Kidney (tissue), 14 donors: Measurements from ENCODE around the gene RSRC1. TPM values are rescaled to one million over a fixed set of nuclear protein-coding genes. Genes with fewer than 3 reads are reported as not detected.

Source experiments
- DNase-seq, 5 donors: peaks; one replicate each; pipeline ENCODE4 v3.0.0-alpha.2; 2013 to 2020
- FAIRE-seq: peaks from 2 replicates; lab custom pipeline; 2012; peaks lifted over from hg19 to GRCh38; lab: Jason Lieb, UNC
- H3K27ac ChIP-seq, 2 donors: one replicate each; pipeline ENCODE4 v1.7.0; 2013; ENCODE audit warnings: low read depth in 2 of 2, low read length in 2 of 2, inconsistent platforms in 1 of 2
- H3K27me3 ChIP-seq: one replicate; pipeline ENCODE4 v1.7.1; 2013; ENCODE audit warnings: low read length, inconsistent platforms; ENCODE audit not compliant: control insufficient read depth, insufficient read depth
- H3K36me3 ChIP-seq, 3 donors: one replicate each; pipeline versions ENCODE4 v1.7.0 to v1.7.1; 2013; ENCODE audit warnings: low read length in 3 of 3, control low read depth in 1 of 3, inconsistent platforms in 1 of 3; ENCODE audit not compliant: insufficient read depth in 3 of 3, control insufficient read depth in 2 of 3
- H3K4me1 ChIP-seq, 3 donors: one replicate each; pipeline versions ENCODE4 v1.7.0 to v1.7.1; 2013; ENCODE audit warnings: low read length in 3 of 3, inconsistent platforms in 1 of 3, low read depth in 1 of 3; ENCODE audit not compliant: control insufficient read depth in 2 of 3, insufficient read depth in 2 of 3
- H3K4me3 ChIP-seq, 3 donors: one replicate each; pipeline versions ENCODE4 v1.7.0 to v1.8.1; 2013; ENCODE audit warnings: low read length in 3 of 3, control low read depth in 1 of 3, inconsistent platforms in 1 of 3
- H3K9ac ChIP-seq, 3 donors: one replicate each; pipeline versions ENCODE4 v1.7.0 to v1.7.1; 2013; ENCODE audit warnings: low read length in 3 of 3, control low read depth in 1 of 3, inconsistent platforms in 1 of 3
- H3K9me3 ChIP-seq, 3 donors: one replicate each; pipeline versions ENCODE4 v1.7.0 to v1.7.1; 2013; ENCODE audit warnings: low read length in 3 of 3, control low read depth in 1 of 3, inconsistent platforms in 1 of 3; ENCODE audit not compliant: control insufficient read depth in 2 of 3, insufficient read depth in 1 of 3
- CTCF ChIP-seq: IDR thresholded peaks from 3 replicates; pipeline ENCODE4 v1.5.1; 2012; ENCODE audit warnings: mild to moderate bottlenecking, moderate library complexity, borderline replicate concordance; ENCODE audit not compliant: insufficient read depth; ENCODE audit errors: extremely low read depth
- intact Hi-C: fragments of 100-400 bp; cut with DNase I; formaldehyde crosslinking; loops from one replicate; pipeline ENCODE4 v1.11.1; 2022
- polyA plus RNA-seq: library from polyadenylated mRNA; stranded (reverse); fragments of 350-450 nt; fragmentation: Illumina TruSeq; extraction: RNeasy Lipid Tissue Mini Kit (QIAGEN cat#74804); gene quantifications from one replicate; pipeline ENCODE4 v1.2.3, GENCODE V29; 2014; ENCODE audit warnings: low read depth, low replicate concordance; ENCODE audit not compliant: insufficient read depth
- total RNA-seq: library from RNA; stranded (reverse); fragmentation: NEBNext Ultra II Directional; extraction: Animal tissue kit (Norgen Biotek cat#: 25700); gene quantifications from one replicate; pipeline ENCODE4 v1.2.1, GENCODE V29; 2021
- donor health status: control.
- donor health status: control.
- donor health status: control.
- donor health status: control.
- donor health status: control.
- donor health status: DM: yes; HTN: yes; CAD: no.
- donor health status: Normal renal cell carcinoma (clear cell type).

The RSRC1 gene
- total and polyA plus RNA-seq, 2 donors from 2014 or later: 14.3 to 33.8 TPM

- Histone ChIP-seq H3K4me3 (no peak overlapping the region), H3K4me1 (no peaks in the 10 kb centered on the region), H3K27ac (no peak overlapping the region), H3K9me3 (no peaks in the 10 kb centered on the region), H3K36me3 (no peaks in the 10 kb centered on the region), H3K9ac (no peak overlapping the region), H3K27me3 (no peaks in the 10 kb centered on the region)
- no peak for DNase-seq
- no peak for TF ChIP-seq CTCF
- FAIRE-seq: no peak
- intact Hi-C loops: no loop called here
Observed at GRCh38 chr3:158140396-158140795, 30.5 kb downstream of the RSRC1 start.

- TF ChIP-seq CTCF: no peak
- Histone ChIP-seq H3K4me3 (no peak overlapping the region), H3K4me1 (no peaks in the 10 kb centered on the region), H3K27me3 (no peaks in the 10 kb centered on the region), H3K36me3 (no peaks in the 10 kb centered on the region), H3K27ac (no peak overlapping the region), H3K9me3 (no peaks in the 10 kb centered on the region), H3K9ac (no peak overlapping the region)
- DNase-seq (no peak), FAIRE-seq (no peak)
- intact Hi-C loops: no loop called here
Observed at GRCh38 chr3:158148218-158148617, 38.3 kb downstream of the RSRC1 start.

GRCh38 chr3:158152186-158152585, 42.3 kb downstream of the RSRC1 start:
- DNase-seq: no peak
- H3K27ac ChIP-seq: no peak overlapping the region
- no peak overlapping the region for H3K4me3 ChIP-seq
- intact Hi-C loops: no loop called here
- no peaks in the 10 kb centered on the region for H3K36me3 ChIP-seq
- no peaks in the 10 kb centered on the region for H3K9me3 ChIP-seq
- H3K27me3 ChIP-seq: no peaks in the 10 kb centered on the region
- no peaks in the 10 kb centered on the region for H3K4me1 ChIP-seq
- FAIRE-seq: no peak
- no peak overlapping the region for H3K9ac ChIP-seq
- TF ChIP-seq CTCF: no peak

GRCh38 chr3:158158969-158159368, 49.1 kb downstream of the RSRC1 start:
- Histone ChIP-seq H3K9ac (no peak overlapping the region), H3K4me3 (no peak overlapping the region), H3K27me3 (no peaks in the 10 kb centered on the region), H3K36me3 (no peaks in the 10 kb centered on the region), H3K9me3 (no peaks in the 10 kb centered on the region), H3K27ac (no peak overlapping the region), H3K4me1 (no peaks in the 10 kb centered on the region)
- TF ChIP-seq CTCF: no peak
- intact Hi-C loops: no loop called here
- FAIRE-seq (no peak), DNase-seq (no peak)
